Activated naive CD4-positive, alpha-beta T cell treated with anti-CD3 and anti-CD28 coated beads, Interleukin-2, amount 50 U/mL, for 16 hours (primary cell): Measurements from ENCODE around the gene ANKS1A.

Source experiments
- DNase-seq: peaks from one replicate; pipeline ENCODE4 v3.0.0-alpha.2; 2020

The ANKS1A gene

GRCh38 chr6:35044761-35045421, 155.8 kb downstream of the ANKS1A start:
- no peak for DNase-seq

DNA sequence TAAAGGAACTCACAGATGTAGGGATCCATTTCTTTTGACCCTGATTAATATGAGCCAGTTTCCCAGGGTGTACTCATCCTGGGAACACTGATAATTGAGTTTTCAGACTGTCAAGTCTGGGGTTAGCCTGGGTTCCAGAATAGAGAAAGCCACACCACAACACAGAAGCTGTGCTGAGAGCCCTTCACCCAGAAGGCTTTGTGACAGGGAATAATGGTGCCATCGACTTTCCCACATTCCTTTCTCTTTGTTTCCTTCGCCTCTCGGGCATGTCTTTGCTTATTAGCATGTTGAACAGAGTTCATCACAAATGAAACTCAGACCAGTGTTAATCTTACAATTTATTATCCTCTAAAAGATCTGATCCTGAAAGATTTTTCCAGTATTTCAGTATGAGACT, 157.0 kb downstream of the ANKS1A start:
- no peak for DNase-seq

GRCh38 chr6:35046862-35047261, 157.8 kb downstream of the ANKS1A start:
- DNase-seq = no peak

GRCh38 chr6:35047265-35048011, 158.4 kb downstream of the ANKS1A start:
- no peak for DNase-seq

- no peak for DNase-seq
Observed at GRCh38 chr6:35048031-35048613, 159.1 kb downstream of the ANKS1A start.

- DNase-seq = no peak
Observed at GRCh38 chr6:35048631-35049083, 159.6 kb downstream of the ANKS1A start.

DNA sequence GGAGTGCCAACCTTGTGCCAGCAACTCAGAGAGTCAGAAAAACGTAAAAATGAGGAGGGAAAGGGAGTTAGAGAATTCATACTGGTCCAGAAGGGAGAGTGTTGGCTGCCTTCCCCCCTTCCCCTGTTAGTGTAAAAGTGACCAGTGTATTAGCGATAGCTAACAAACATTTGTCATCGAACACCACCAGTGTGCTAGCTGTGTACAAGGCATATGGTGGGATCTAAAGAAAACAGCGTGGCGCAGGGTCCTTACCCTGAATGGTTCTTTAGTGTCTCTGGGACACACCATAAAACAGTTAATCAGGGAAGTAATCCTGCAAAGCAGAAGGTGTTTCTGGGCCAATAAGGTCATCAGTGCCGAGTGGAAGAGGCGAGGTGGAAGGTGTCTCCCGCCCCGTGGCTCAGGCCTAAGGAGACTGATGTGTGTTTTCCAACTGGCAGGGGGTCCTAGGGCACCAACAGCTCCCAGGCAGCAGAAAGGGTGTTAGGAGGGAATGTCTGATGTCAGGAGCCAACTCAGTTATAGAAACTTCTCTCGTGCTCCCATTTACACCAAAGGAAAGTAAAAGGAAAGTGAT, 160.2 kb downstream of the ANKS1A start:
- DNase-seq = no peak

GRCh38 chr6:35049900-35050756, 161.1 kb downstream of the ANKS1A start:
- DNase-seq = no peak

DNA sequence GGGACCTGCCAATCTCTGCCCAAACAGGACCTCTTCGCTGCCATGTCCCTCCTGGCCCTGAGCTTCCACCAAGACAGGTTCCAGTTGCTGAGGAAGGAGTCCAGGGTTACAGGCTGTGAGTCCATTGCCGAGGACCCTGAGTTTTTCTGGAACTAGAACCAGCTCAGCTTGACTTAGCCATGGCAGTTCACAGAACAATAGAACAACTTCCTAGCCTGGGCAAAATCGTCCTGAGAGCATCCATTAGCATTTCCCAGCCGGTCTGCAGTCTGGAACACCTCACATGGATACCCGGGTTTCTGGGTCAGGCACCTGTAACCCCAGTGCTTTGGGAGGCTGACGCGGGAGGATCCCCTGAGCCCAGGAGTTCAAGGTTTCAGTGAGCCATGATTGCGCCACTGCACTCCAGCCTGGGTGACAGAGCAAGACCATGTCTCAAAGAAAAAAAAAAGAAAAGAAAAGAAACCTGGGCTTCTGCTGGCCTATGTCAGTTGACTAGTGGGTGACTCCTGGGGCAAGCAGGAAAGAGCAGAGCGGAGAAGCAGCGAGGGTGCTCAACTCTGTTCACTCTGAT, 161.8 kb downstream of the ANKS1A start:
- DNase-seq = no peak

- no peak for DNase-seq
Observed at GRCh38 chr6:35051396-35051795, 162.3 kb downstream of the ANKS1A start.

GRCh38 chr6:35051997-35052583, 163.0 kb downstream of the ANKS1A start:
- DNase-seq = no peak

- no peak for DNase-seq
Observed at GRCh38 chr6:35052694-35053565, 163.9 kb downstream of the ANKS1A start.

- DNase-seq = no peak
Observed at GRCh38 chr6:35053701-35054100, 164.6 kb downstream of the ANKS1A start.

DNA sequence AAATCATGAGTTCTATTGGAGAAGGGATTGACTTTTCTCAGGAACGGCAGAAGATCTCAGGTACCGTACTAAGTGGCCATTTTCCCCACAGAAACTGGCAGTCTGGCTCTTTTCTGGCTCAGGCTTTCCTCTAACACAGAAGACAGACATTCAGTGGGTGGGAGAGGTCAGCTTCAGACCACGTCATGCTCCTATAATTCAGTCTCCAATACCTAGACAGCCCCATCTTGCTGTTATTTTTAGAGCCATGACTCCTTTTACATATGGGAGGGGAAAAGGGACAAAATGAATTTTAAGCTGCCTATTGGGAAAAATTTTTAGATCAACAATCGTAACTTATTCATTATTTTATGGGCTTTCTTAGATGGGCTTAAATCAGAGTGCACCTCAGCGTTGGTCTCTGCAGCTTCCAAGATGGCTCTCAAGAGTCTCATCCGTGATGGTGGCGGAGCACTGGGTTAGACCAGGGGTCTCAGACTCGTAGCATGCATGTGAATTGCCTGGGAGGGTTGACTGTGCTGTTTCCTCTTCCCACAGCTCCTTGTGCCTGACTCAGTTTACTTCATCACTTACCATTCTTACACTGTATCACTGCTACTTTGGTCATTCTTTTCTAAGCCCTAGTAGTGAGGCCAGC, 165.2 kb downstream of the ANKS1A start:
- DNase-seq = no peak

GRCh38 chr6:35054743-35055130, 165.7 kb downstream of the ANKS1A start:
- no peak for DNase-seq

- DNase-seq = no peak
Observed at GRCh38 chr6:35055891-35056290, 166.8 kb downstream of the ANKS1A start.

- no peak for DNase-seq
Observed at GRCh38 chr6:35056952-35057351, 167.9 kb downstream of the ANKS1A start.

GRCh38 chr6:35057449-35058357, 168.6 kb downstream of the ANKS1A start:
- no peak for DNase-seq

DNA sequence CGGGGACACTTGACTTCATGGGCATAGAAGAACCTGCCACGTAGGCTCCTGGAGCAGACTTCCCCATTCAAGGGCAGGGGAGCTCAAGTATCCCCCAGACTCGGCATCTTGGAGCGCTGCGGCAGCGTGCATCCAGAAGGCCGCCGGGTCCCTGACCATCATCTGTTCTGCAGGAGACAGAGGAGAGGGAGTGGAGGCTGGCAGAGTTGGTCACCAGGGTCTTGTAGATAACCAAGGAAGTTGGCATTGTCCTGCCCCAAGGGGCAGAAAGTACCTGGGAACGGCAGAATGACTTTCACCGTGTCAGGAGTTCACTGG, 169.3 kb downstream of the ANKS1A start:
- DNase-seq = no peak
